Activated CD4-positive, alpha-beta T cell treated with anti-CD3 and anti-CD28 coated beads for 24 hours (primary cell): ENCODE measurements around the gene ZNF624.

Source experiments
- DNase-seq, 2 donors: peaks; one replicate each; pipeline ENCODE4 v3.0.0-alpha.2; 2020; ENCODE audit warnings: low read depth in 2 of 2

ZNF624 gene

GRCh38 chr17:16593356-16594102 lies 60.1 kb downstream of the ZNF624 start:
- DNase-seq: no peak

- DNase-seq: peak; percentile 87 to 88
These were observed 64.3 kb downstream of the ZNF624 start for GRCh38 chr17:16589097-16589969.

GRCh38 chr17:16585796-16586195 lies 67.9 kb downstream of the ZNF624 start:
- DNase-seq: no peak

GRCh38 chr17:16584273-16584995 lies 69.2 kb downstream of the ZNF624 start:
- peak; percentile 87 to 92 for DNase-seq

- no peak for DNase-seq
These were observed 69.9 kb downstream of the ZNF624 start for GRCh38 chr17:16583781-16584180.

GRCh38 chr17:16573466-16573865 lies 80.2 kb downstream of the ZNF624 start:
- no peak for DNase-seq
